Skin epidermis (tissue), 12 donors: ENCODE results near the gene IL3RA.
"Not testable (repeated sequence)": the region's sequence is repeated elsewhere in the genome, so short reads cannot be mapped to it uniquely, and the experiment has no call there.

Experiments
- H3K27ac ChIP-seq, 21 experiments: fragments of 200-600 bp; sonication (generic) in 11 of 21; one replicate each; pipeline ENCODE4 v1.5.0; 2020; ENCODE audit warnings: mild to moderate bottlenecking in 3 of 21, inconsistent platforms in 2 of 21, moderate library complexity in 2 of 21
- H3K4me3 ChIP-seq, 7 experiments: fragments of 200-600 bp; sonication (generic) in 2 of 7; one replicate each; pipeline ENCODE4 v1.5.0; 2020; ENCODE audit warnings: inconsistent platforms in 2 of 7, mild to moderate bottlenecking in 2 of 7, moderate library complexity in 1 of 7

IL3RA gene

DNA sequence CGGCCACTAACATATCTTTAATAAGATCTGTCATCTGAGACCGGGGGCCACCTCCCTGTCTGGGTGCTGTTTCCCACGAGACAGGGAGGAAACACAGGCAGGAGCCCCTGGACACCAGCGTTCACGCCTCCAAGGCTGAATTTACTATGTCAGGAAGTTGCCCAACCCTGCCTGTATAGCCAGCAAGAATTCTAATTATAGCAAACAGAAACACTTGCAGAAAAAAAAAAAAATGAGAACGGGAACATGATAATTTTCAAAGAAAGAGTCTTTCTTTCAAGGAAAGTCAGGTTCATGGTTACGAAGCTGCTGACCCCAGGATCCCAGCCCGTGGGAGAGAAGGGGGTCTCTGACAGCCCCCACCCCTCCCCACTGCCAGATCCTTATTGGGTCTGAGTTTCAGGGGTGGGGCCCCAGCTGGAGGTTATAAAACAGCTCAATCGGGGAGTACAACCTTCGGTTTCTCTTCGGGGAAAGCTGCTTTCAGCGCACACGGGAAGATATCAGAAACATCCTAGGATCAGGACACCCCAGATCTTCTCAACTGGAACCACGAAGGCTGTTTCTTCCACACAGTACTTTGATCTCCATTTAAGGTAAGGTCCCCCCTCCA lies at the start of gene IL3RA:
Gene IL3RA, plus strand, starts transcription at position 455 of the 613 bp plus-strand sequence. CDS start 4,981 bp downstream, outside the sequence.
- H3K27ac ChIP-seq = peak within 1 kb of the TSS in 13 of 21 experiments; percentile 14 to 72 (median 48)
- H3K4me3 ChIP-seq = peak within 1 kb of the TSS; percentile 11 to 34 (median 24)

DNA sequence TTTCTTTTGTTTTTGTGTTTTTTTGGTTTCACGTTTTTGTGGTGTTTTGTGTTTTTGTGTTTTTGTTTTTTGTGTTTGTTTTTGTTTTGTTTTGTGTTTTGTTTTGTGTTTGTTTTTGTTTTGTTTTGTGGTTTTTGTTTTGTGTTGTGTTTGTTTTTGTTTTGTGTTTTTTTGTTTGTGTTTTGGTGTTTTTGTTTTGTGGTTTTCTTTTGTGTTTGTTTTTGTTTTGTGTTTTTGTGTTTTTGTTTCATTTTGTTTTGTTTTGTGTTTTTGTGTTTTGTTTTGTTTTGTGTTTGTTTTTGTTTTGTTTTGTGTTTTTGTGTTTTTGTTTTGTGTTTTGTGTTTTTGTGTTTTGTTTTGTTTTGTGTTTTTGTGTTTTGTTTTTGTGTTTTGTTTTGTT lies 47.0 kb upstream of the IL3RA start:
- H3K27ac ChIP-seq = no peak overlapping the region
- no peak overlapping the region for H3K4me3 ChIP-seq

DNA sequence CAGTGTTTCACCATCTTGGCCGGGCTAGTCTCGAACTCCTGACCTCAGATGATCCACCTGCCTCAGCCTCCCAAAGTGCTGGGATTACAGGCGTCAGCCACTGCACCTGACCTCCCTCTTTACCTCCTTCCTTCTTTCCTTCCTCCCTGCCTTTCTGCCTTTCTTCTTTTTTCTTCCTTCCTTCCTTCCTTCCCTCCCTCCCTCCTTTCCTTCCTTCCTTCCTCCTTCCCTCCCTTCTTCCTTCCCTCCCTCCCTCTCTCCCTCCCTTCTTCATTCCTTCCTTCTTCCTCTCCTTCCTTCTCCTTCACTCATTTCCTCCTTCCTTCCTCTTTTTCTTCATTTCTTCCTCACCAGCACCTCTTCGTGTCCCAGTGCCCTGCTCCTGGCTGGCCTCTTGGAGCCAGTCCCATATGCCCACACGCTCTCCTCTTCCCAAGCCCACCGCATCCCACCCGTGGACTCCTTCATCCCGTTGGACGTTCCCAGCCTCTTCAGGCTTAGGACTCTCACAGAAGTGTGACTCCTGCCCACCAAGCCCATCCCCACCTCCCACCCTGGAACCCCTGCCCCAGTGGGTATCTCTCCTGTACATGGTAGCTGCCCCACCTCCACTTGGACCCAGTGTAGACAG lies 45.4 kb upstream of the IL3RA start:
- H3K27ac ChIP-seq = no peak overlapping the region
- H3K4me3 ChIP-seq = no peak overlapping the region

GRCh38 chrX:1292575-1293290 lies 43.9 kb upstream of the IL3RA start:
- Histone ChIP-seq H3K4me3 (no peak overlapping the region), H3K27ac (no peak overlapping the region)

DNA sequence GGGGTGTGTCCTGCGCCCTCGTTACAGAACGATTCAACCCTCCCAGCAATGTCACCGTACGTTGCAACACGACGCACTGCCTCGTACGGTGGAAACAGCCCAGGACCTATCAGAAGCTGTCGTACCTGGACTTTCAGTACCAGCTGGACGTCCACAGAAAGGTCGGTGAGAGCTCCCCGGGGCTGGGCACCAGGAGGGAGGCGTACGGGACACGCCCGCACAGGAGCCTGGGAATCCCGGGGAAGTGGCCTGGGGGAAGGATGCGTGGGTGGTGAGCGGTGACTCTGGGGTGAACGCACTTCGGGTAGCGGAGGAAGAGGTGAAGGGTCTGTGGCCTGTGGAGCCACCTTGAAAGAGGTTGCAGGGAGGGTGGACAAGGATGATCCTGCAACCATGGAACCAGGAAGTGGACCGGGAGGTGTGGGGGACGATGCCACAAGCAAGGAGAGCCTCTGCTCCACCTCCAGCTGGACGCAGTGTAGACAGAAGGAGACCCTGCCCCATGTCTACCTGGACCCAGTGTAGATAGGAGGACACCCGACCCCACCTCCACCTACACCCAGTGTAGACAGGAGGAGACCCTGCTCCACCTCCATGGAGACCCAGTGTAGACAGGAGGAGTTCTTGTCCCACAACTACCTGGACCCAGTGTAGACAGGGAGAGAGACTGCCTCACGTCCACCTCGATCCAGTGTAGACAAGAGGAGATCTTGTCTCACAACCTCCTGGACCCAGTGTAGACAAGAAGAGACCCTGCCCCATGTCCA lies 42.1 kb upstream of the IL3RA start:
- Histone ChIP-seq H3K4me3 (no peak overlapping the region), H3K27ac (no peak overlapping the region)

GRCh38 chrX:1295550-1295949 lies 41.0 kb upstream of the IL3RA start:
- Histone ChIP-seq H3K4me3 (no peak overlapping the region), H3K27ac (no peak overlapping the region)

DNA sequence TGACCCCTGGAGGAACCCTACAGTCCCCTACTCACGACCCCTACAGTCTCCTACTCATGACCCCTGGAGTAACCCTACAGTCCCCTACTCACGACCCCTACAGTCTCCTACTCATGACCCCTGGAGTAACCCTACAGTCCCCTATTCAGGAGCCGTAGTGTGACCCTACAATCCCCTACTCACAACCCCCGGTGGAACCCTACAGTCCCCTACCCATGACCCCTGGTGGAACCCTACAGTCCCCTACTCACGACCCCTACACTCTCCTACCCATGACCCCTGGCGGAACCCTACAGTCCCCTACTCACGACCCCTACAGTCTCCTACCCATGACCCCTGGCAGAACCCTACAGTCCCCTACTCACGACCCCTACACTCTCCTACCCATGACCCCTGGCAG lies 39.0 kb upstream of the IL3RA start:
- H3K27ac ChIP-seq, H3K4me3 ChIP-seq: not testable (repeated sequence)

DNA sequence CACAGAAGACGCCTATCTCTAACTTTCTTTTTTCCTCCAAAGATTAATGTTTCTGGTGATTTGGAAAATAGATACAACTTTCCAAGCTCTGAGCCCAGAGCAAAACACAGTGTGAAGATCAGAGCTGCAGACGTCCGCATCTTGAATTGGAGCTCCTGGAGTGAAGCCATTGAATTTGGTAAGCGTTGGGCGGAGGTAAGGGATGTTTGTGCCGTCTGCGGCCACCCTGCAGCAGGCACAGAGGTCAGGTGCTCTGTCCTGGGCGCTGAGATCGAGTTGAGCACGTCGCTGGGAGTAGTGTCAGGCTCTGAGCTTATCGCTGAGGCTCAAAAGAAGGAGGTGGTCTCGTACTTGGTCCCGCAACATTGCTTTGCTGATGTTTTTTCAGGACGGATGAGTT lies 36.1 kb upstream of the IL3RA start:
- no peak overlapping the region for H3K4me3 ChIP-seq
- no peak overlapping the region for H3K27ac ChIP-seq

DNA sequence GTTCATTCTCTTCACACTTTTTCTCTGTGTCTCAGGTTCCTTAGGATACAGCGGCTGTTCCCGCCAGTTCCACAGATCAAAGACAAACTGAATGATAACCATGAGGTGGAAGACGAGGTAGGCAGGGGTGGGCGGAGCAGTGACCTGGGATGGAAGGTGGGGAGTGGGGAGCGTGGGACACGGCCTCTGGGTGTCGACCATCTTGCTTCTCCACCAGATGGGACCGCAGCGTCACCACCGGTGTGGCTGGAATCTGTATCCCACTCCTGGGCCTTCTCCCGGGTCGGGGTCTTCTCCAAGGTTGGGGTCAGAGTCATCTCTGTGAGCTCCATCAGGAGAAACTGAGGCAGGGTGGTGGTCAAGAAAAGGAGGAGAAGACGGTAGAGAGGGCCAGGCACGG lies 31.2 kb upstream of the IL3RA start:
- Histone ChIP-seq H3K27ac (no peak overlapping the region), H3K4me3 (no peak overlapping the region)

- Histone ChIP-seq H3K27ac (no peak overlapping the region), H3K4me3 (no peak overlapping the region)
These were observed 29.5 kb upstream of the IL3RA start for GRCh38 chrX:1306909-1307625.

GRCh38 chrX:1307626-1308340 lies 28.8 kb upstream of the IL3RA start:
- Histone ChIP-seq H3K4me3 (no peak overlapping the region), H3K27ac (no peak overlapping the region)

- Histone ChIP-seq H3K4me3 (no peak overlapping the region), H3K27ac (no peak overlapping the region)
These were observed 28.1 kb upstream of the IL3RA start for GRCh38 chrX:1308476-1308875.

DNA sequence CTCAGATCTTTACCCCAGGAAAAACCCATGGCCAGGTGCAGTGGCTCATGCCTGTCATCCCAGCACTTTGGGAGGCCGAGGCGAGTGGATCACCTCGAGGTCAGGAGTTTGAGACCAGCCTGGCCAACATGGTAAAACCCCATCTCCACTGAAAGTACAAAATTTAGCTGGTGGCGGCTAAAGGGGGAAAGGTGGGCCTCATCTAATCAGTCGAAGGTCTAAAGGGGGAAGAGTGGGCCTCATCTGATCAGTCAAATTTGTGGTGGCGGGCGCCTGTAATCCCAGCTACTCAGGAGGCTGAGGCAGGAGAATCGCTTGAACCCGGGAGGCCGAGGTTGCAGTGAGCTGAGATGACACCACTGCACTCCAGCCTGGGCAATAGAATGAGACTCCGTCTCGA lies 27.7 kb upstream of the IL3RA start:
- H3K27ac ChIP-seq, H3K4me3 ChIP-seq: not testable (repeated sequence)

GRCh38 chrX:1313788-1314187 lies 22.8 kb upstream of the IL3RA start:
- Histone ChIP-seq H3K27ac (no peak overlapping the region), H3K4me3 (no peak overlapping the region)

- H3K4me3 ChIP-seq = no peak overlapping the region
- H3K27ac ChIP-seq = peak overlapping the region in 3 of 21 experiments; percentile 30 to 67 (median 50)
These were observed 20.1 kb upstream of the IL3RA start for GRCh38 chrX:1316527-1316926.

DNA sequence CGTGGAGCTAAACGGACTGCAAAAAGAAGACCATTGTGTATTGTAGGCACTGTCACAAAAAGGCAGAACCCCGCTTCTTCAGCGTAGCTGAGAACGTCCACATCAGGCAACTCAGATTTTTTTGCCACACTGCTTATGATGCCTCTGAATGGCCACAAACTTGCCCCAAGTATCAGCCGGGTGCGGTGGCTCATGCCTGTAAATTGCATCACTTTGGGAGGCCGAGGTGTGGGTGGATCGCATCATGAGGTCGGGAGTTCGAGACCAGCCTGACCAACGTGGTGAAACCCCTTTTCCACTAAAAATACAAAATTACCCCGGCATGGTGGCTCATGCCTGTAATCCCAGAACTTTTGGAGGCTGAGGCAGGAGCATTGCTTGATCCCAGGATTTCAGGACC lies 14.9 kb upstream of the IL3RA start:
- no peak overlapping the region for H3K27ac ChIP-seq

GRCh38 chrX:1322393-1322792 lies 14.2 kb upstream of the IL3RA start:
- no peak overlapping the region for H3K4me3 ChIP-seq
- no peak overlapping the region for H3K27ac ChIP-seq

More for the DNA sequence above, 14.9 kb upstream of the IL3RA start:
- no peak overlapping the region for H3K4me3 ChIP-seq

DNA sequence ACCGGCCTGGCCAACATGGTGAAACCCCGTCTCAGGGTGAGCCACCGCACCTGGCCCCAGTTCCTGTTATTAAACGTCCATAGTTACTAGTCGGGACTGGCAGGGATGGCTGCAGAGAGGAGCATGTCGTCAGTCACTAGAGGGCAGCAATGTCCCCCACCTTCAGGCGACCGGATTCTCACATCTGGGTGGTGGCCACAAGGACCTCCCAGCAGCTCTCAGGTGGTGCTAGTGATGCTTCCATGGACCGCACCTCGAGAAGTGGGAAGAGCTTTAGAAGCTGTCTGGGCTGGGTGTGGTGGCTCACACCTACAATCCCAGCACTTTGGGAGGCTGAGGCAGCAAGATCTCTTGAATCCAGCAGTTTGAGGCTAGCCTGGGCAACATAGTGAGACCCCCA lies 13.3 kb upstream of the IL3RA start:
- Histone ChIP-seq H3K27ac (no peak overlapping the region), H3K4me3 (no peak overlapping the region)

DNA sequence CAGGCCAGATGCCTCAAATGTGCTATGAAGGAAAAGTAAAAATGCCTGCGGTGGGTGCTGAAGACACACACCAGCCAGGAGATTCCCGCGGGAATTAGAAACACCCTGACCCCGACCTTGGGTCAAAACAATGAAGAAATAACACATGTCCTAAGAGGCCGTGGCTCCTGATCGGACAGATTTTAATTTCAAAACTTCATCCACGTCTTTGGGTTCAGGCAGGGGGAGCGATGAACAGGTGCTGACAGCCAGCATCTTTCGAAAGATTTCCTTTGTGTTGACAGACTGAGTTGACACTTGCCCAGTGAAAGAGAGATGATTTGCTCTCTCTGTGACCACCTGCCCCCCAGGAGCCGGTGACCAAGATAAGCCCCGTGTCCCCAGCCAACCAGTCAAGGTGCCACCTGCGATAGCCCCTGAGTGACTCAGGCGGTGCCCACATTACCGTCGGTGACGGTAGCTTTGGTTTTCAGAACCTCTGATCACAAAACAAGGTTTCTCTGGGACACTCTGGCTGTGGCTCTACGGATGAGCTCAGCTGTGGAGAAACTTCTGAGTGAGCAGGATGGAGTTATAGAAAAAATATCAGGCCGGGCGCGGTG lies 11.0 kb upstream of the IL3RA start:
- H3K27ac ChIP-seq = no peak overlapping the region

More for the DNA sequence above, 11.0 kb upstream of the IL3RA start:
- H3K4me3 ChIP-seq = no peak overlapping the region
